GM19035 (cell line): ENCODE data around the gene ZNF175.

Experiments used
- ATAC-seq: cut with Tn5 transposase; IDR thresholded peaks from one replicate; pipeline ENCODE4 v1.9.1; 2021; ENCODE audit not compliant: unreplicated experiment

ZNF175 gene

DNA sequence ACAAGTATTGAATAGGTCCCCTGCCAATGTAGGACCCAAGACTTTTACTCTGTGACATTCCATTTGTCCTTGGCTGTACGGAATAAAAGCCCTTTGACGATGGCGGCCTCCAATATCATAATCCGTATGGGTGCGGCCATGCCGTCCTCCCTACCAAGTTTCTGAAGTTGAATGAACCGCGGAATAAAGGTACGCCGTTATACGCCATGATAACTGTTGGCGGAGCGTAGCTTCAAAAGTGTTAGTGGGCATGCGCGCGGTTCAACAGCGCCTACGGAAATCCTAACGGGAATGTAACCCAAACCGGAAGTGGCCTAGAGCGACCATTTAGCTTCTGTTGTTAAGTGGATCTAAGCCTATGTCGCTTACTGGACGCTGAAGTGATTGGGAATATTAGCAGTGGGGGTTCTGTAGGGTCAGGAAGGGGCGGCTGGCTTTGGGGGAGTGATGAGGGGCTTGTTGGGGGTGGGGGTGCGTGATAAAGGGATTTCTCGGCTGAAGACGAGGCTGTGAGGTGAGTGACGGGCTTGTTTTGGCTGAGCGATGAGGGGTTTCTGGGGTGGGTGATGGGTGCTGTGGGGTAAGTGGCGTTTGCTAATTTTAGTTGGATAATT, at the start of gene ZNF175:
TSS of gene ZNF175 (plus strand) at position 322 of the 614 bp plus-strand sequence. CDS start 2,047 bp downstream, outside the sequence.
- peak; percentile 85 for ATAC-seq

DNA sequence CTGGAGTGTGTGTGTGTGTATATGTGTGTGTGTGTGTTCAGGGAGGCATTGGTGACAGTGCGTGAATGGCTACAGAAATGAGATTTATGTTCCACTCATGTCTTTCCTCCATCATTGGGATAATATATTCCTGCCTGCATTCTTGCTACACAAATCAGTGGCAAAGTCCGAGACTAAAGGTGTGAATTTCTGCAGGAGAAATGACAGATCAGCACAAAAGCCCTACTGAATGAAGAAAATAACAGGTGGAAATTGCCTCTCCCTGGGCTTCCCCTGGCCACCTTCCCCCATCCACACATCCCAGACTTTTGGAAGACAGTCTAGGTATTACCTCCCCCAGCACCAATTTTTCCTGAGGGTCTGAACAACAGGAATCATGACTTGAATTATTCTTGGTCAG, 49.7 kb upstream of the ZNF175 start:
- no peak for ATAC-seq

DNA sequence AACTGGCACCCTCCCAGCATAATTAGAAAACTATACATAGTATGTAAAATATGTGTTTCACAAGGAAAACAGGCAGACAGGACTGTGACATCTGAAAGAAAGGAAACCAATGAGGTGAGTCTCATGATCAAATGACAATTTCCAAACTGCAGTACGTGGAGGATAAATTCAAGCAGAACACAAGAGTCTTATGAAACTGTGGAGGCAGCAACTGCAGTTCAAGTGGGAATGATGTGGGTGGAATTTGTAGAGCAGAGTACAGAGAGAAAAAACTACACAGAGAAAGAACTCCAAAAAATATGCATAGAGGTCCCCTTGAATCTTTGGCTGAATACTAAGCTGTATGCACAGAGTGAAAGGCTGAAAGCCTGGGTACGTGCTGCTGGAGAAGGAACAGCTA, 49.3 kb upstream of the ZNF175 start:
- no peak for ATAC-seq

DNA sequence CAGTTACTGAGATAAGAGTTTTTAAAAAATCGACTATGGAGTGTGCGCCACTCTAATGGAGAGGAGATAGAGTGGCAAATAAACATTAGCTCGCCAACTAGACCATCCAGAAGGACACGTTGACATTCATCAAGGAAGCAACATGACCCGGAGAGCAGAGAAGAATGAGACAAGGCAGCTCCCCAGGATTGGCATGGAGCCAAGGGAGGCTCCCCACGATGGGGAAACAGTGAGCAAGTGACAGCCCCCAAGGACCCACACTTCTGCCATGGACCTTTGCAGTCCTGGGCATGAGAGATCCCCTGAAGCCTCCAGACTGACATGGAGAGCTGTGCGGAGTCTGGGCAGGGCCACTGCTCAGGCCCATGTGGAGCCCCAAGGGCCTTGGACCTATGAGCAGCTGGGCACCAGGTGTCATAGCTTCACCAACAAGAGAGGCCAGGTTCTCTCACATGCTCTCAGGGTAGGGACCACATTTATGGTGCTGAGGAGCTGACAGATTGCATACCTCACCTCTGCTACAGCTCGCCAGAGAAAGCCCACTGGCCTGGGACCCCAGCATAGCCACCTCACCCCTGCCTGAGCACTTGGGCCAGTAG, 46.3 kb upstream of the ZNF175 start:
- ATAC-seq, result no peak

DNA sequence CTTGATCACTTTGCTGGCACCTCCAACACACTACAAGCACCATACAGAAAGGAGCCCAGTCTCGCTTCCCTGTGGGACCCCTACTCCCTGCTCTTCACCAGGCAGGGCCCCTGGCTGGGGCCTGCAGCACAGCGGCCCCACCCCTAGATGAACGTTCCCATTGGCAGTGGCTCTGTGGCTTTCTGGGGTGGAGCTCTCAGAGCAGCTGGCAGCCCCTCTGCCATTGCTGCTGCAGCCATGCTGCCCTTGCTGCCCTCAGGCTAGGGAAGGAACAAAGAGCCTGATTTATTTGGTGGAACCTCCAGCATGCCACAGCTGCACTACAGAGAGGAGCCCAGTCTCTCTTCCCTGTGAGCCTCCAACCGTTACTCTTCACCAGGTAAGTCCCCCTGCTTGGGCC, 45.4 kb upstream of the ZNF175 start:
- ATAC-seq, result no peak

DNA sequence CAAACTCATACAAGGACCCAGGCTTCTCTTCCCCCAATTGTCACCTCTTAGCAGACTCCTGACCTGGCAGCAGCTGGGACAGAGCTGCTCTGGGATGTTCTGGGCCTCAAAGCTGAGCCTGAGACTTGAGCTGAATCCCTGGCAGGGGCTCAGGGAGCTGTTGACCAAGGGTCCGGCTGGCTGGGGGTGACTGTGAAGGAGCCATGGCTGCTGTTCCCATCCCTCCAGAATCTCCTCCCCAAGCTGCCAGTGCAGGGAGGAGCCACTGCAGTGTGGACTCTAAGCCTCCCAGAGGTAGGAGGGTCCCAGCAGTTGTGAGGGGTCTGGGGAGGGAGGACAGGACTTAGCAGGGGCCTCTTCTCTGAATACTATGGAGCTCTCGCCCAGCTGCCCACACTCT, 41.8 kb upstream of the ZNF175 start:
- ATAC-seq, result no peak

DNA sequence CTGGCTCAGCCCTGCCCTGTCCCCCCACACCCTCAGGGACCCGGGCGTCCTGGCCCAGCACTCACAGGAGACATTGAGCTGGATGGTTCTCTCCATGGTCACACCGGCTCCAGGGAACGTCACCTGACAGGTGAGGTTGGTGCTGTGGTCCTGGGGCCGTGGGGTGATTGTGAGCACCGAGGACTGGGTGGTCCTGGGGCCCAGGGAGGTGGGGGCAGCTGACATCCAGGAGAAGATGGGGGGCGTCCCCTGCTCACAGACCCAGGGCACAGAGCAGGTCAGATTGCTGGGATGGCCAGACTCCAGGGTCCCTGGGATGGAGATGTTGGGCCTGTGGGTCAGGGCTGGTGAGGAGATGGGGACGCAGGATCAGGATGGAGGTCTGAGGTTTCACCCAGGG, 40.5 kb upstream of the ZNF175 start:
- no peak for ATAC-seq

DNA sequence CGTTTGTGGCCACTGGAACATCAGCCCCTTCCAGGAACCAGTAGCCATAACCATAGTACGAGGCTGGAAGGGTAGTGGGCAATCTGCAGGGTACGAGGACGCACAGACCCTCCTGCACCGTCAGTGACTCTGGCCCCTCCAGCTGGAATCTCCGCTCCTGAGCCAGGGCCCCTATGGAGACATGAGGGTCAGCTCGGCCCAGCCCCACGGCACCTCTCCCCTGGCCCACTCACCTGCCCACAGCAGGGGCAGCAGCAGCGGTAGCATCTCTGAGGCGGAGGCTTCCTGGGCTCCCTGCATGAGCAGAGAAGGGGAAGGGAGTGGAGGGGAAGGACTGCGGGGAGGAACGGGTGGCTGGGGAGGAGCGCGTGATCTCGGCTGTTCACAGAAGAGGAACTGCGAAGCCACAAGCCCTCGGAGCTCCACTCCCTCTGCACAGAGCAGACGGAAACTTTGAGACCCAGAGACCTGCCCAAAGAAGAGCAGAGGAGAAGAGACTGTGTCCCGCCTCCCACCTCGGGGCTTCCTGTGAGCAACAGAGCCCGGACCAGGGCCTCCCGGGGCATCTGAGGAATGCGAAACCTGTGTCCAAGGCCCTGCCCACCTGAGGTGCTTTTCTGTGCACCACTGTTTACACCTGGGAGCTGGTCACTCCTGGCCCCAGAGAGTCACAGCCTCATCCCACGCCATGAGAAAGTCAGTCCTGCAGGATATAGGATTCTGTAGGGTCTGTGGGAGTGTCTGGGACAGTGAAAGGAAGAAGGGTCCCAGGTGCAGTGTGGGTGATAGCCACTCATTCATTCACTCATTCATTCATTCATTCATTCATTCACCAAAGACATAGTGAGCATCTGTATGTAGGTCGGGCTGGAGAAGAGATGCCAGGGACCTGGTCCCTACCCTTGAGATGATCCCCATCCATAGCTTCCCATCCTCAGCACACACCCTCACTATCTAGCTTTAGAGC, 39.5 kb upstream of the ZNF175 start, which contains the start of gene SIGLEC6:
TSS of gene SIGLEC6 (minus strand) at position 322 of the 967 bp plus-strand sequence. CDS start at position 300, 22 bp downstream.
- ATAC-seq, result no peak

DNA sequence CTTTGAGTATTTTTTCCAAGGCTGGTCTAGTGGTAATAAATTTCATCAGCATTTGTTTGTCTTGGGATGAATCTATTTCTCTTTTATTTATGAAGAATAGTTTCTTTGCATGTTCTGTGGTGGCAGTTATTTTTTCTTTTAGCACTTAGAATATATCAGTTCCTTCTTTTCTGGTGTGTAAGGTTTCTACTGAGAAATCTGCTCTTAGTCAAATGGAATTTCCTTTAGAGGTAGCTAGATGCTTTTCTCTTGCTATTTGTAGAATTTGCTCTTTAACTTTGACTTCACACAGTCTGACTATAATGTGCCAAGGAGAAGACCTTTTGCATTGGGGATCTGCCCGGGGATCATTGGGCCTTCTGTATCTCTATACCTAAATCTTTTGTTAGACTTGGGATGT, 35.5 kb upstream of the ZNF175 start:
- ATAC-seq, result no peak

DNA sequence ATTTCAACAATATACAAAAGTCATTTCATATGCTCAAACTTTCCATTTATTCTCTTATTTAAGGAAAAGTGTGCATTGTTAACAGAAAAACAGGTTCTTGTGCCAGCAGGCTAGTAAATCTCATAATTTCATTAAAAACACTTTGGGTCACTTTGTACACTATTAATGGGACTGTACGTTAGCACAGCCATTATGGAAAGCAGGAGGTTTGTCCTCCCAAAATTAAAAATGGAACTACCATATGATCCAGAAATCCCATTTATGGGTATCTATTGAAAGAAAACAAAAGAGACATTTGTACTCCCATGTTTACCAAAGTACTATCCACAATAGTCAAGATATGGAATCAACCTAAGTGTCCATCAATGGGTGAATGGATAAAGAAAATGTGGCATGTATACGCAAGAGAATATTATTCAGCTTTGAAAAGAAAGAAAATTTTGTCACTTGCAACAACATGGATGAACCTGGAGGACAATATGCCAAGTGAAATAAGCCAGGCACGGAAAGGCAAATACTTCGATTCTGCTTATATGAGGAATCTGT, 31.2 kb upstream of the ZNF175 start:
- no peak for ATAC-seq

DNA sequence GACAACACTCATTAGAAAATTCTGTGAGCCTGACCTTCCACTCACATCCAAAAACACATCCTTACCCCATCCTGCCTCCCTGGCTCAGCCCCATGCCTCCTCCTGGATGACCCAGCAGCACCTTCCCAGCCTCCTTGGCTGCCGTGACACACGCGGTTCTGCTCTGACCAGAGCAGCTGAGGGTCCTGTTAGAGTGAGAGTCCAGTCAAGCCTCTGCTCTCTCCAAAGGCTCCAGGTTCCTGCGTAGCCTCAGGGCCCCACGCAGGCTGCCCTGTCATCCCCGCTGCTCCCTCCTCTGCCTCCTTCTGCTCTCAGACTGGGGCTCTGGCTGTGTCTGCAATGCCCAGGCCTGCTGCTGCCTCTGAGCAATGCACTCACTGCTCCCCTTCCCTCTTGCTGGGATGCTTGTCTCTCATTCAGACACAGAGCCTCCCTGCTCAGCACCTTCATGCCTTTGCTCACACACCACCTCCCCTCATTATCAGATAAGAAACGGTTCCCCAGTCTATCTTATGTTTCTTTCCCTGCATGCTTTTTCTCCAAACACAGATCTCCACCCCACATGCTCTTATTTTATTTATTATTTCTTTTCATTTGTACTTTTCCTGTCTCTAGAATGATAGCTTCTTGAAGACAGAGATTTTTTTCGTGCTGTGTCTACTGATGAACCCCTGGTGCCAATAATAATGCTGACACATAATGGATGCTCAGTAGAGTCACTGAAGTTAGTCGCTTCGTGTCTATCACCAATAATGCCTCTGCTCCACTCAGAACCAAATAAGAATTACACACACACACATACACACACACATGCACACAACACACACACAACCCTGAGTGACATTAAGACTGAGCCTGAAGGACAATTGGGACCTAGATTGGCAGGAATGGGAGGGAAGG, 29.4 kb upstream of the ZNF175 start:
- ATAC-seq, result no peak

DNA sequence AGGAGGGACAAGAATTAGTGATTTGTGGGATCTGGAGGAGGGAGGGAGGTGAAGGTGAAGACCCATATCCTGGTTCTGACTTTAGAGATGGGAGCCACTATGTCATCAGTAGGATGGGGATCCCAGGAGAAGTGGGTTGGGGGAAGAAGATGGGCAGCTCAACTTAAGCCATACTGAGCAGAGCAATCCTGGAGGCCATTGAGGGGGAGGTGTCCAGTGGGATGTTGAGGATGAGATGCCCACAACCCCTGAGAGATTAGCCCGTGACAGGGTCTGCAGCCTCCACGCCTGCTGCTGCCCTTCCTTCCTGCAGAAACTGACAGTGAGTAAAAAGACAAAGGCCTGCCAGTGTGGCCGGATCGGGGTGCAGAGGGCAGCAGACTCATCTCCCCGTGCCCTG, 28.4 kb upstream of the ZNF175 start:
- no peak for ATAC-seq

DNA sequence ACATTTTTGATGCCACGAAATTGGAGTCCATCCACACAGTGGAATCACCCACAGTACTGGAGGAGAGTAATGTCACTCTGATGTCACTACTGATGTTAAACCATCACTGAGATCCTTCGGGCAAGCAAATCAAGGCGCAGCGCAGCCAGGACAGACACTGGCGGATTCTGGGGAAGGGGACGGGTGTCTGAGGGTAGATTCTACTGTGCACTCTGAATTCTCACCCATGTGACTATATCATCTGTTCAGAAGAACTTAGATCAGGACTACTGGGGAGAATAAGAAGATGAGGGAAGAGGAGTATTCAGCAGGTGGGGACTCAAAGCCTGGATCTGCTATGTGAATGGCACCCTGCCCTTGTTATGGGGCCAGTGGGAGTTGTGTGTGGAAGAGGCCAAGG, 27.0 kb upstream of the ZNF175 start:
- no peak for ATAC-seq

DNA sequence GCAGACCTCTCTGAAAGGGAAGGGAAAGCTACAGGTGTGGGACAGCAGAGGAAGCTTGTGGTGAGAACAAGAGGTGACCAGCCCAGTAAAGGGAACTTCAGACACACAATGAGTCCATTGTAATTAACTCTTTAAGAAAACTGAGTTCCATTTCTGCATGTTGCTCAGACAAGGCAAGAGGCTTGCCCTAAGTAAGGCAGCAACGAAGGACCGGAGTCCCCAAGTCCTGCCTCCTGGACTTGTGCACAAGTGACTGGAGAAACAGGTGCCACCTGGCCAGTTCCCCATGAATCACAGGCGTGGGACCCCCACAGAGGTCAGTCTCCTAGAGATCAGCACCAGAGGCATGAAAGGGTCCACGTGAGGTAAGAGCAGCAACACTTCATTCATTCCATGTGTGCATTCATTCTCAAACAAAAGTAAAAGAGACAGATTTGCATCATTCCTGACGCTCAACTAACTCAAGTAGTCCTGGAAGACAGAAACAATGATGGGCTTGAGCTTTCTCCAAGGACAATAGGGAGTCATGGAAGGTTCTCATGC, 24.9 kb upstream of the ZNF175 start:
- ATAC-seq, result no peak

DNA sequence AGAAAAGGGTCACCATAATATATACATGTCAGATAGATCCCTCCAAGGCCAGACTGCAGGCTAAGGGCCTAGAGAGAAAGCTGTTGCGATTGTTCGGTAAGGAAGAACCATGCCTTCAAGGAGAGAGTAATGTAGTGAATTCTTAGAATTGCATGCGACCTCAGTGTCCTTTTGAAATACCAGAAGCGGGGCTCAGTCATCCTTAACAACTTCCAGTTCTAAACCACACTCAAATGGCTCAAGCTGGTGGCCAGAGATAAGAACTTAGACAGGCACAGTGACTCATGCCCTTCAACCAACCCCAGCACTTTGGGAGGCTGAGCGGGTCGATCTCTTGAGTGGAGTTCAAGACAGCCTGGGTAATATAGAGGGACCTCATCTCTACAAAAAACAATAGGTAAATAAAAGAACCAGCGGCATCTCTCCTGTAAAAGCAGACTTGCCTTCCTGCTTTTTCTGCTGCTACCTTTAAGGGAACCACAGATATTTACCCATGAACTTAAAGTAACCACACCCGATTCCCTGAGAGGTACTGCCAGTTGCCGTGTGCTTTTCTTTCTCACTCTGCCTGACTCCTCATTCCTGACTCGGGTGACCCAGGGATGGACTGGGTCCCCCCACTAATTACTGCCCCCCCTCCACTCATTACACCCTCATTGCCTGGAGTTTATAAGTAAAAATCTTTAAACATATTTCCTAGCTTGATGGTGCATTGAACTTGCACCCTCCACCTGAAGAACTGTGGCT, 24.3 kb upstream of the ZNF175 start:
- no peak for ATAC-seq

DNA sequence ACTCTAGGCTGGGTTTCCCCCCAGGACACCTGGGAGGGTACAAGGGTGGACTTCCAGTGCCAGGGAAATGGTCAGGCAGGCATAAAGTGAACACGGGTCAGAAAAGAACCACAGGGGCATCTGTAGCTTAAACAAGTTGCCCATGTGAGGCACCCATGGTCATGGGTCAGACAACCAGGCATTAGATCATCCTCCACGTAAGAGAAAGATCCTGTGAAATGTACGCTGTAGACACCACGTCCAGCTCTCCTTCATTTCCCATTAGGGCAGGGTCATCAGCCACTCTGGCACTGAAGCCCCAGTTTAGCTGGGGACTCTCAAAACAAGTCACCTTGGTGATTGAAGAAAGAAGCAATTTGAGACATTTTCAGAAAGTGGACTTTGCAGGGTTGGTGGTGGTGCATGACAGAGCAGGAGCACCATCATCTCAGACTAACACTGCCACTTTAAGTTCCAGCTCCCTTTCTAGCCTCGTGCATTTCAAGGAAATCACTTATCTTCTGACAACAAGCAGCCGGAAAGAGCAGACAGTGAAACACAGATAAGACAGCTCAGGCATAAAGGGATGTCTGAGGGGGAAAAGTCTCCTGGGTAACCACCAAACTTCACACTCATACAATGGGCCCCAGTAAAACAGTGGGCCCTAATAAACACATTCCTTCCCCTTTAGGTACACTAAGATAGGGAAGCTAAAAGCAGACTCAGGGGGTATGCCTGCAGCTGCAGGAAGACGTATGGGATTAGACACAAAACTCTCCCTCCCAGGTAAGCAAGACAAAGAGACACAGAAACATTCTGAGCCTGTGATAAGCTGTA, 23.5 kb upstream of the ZNF175 start:
- no peak for ATAC-seq

DNA sequence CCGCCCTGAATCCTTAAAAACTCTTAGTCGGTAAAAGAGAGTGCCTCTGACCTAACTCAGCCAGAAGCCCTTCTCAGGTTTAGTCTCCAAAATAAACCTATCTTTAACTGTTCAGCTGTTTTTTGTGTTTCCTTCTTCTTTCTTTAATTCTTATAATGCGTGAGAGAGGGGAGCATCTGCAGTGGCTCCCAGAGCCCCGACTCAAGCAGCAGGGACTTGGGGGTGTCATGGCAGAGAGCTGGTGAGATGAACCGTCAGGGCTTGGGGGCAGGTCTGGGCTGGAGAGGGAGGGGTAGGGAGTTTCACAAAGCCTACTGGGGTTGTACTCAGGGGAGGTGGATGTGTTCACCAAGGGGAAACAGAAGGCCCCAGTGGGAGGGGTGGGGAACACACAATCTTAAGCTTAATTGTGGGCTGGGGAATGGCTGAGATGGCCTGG, 22.9 kb upstream of the ZNF175 start:
- no peak for ATAC-seq

DNA sequence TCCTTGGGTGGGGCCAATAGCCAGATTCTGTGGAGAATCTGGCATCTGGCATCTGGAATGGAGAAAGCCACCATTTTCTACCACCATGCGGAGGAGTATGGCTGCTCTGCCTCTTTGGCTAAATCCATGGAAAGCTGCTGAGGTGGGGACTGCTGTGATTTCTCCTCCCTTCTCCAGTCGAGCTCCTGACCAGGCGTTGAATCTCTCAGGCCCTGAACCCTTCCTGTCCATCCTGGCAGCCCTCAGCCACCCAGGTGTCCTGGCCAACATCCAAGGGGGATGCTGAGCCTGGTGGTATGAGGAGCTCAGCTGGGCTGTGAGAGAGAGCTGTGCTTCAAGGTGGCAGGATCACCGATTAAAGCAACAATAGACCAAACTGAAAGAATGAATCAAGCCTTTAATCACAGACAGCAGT, 22.2 kb upstream of the ZNF175 start:
- ATAC-seq, result no peak
